SK-N-SH treated with all-trans-retinoic acid at 6 μM for 48 hours (cell line): Measurements from ENCODE around the gene HHAT.
A peak's percentile ranks its signal among the peaks of the same experiment; 100 is the strongest.

Experiments
- ATAC-seq: fragments of 200-7000 bp; cut with Tn5 transposase; 3 replicates; pipeline ENCODE4 v1.9.1; 2020; ENCODE audit warnings: mild to moderate bottlenecking, moderate library complexity
- ARNTL ChIP-seq: fragments of 450-650 bp; formaldehyde crosslinking; IDR thresholded peaks from 2 replicates; pipeline ENCODE4 v1.5.0; 2020; ENCODE audit warnings: low read depth, mild to moderate bottlenecking, moderate library complexity, borderline replicate concordance
- CREB5 ChIP-seq: fragments of 250-450 bp; sonication (Bioruptor Pico); IDR thresholded peaks from 2 replicates; pipeline ENCODE4 v1.5.1; 2020; ENCODE audit warnings: low read depth, mild to moderate bottlenecking, moderate library complexity
- CSDC2 ChIP-seq: fragments of 250-450 bp; sonication (Bioruptor Pico); IDR thresholded peaks from 2 replicates; pipeline ENCODE4 v1.5.0; 2020; ENCODE audit warnings: mild to moderate bottlenecking, moderate library complexity
- CSRNP3 ChIP-seq: fragments of 250-450 bp; sonication (Bioruptor Pico); IDR thresholded peaks from 2 replicates; pipeline ENCODE4 v1.5.1; 2021; ENCODE audit warnings: mild to moderate bottlenecking, moderate library complexity
- ESRRG ChIP-seq: fragments of 250-450 bp; sonication (Bioruptor Pico); IDR thresholded peaks from 2 replicates; pipeline ENCODE4 v1.6.1; 2021; ENCODE audit warnings: mild to moderate bottlenecking
- GLIS3 ChIP-seq: fragments of 250-450 bp; sonication (Bioruptor Pico); IDR thresholded peaks from 2 replicates; pipeline ENCODE4 v1.5.0; 2020; ENCODE audit warnings: mild to moderate bottlenecking, moderate library complexity
- ISL1 ChIP-seq: fragments of 250-450 bp; sonication (Bioruptor Pico); IDR thresholded peaks from 2 replicates; pipeline ENCODE4 v2.1.2; 2022; ENCODE audit warnings: mild to moderate bottlenecking, moderate library complexity
- PATZ1 ChIP-seq: fragments of 250-450 bp; sonication (Bioruptor Pico); IDR thresholded peaks from 2 replicates; pipeline ENCODE4 v1.8.0; 2020; ENCODE audit warnings: mild to moderate bottlenecking, moderate library complexity, borderline replicate concordance
- POU6F1 ChIP-seq: fragments of 250-450 bp; sonication (Bioruptor Pico); IDR thresholded peaks from 2 replicates; pipeline ENCODE4 v1.8.0; 2021; ENCODE audit warnings: low read depth, mild to moderate bottlenecking, moderate library complexity, borderline replicate concordance
- PPARA ChIP-seq: fragments of 250-450 bp; sonication (Bioruptor Pico); IDR thresholded peaks from 2 replicates; pipeline ENCODE4 v1.5.0; 2020; ENCODE audit warnings: mild to moderate bottlenecking, borderline replicate concordance
- RARB ChIP-seq: fragments of 250-450 bp; sonication (Bioruptor Pico); IDR thresholded peaks from 2 replicates; pipeline ENCODE4 v1.8.0; 2021; ENCODE audit warnings: mild to moderate bottlenecking, moderate library complexity
- SNAI2 ChIP-seq: fragments of 250-450 bp; sonication (Bioruptor Pico); IDR thresholded peaks from 2 replicates; pipeline ENCODE4 v1.5.0; 2020; ENCODE audit warnings: mild to moderate bottlenecking, moderate library complexity
- TCF4 ChIP-seq: fragments of 250-450 bp; sonication (Bioruptor Pico); IDR thresholded peaks from 2 replicates; pipeline ENCODE4 v1.8.0; 2021; ENCODE audit warnings: mild to moderate bottlenecking, moderate library complexity, borderline replicate concordance
- TOX ChIP-seq: fragments of 250-450 bp; sonication (Bioruptor Pico); IDR thresholded peaks from 2 replicates; pipeline ENCODE4 v1.8.0; 2021; ENCODE audit warnings: mild to moderate bottlenecking, moderate library complexity, borderline replicate concordance
- TSHZ2 ChIP-seq: fragments of 250-450 bp; sonication (Bioruptor Pico); IDR thresholded peaks from 2 replicates; pipeline ENCODE4 v1.5.0; 2020; ENCODE audit warnings: mild to moderate bottlenecking, moderate library complexity
- ZC3H10 ChIP-seq: fragments of 250-450 bp; sonication (Bioruptor Pico); IDR thresholded peaks from 2 replicates; pipeline ENCODE4 v1.5.1; 2021; ENCODE audit warnings: mild to moderate bottlenecking, moderate library complexity
- ZFP3 ChIP-seq: fragments of 250-450 bp; sonication (Bioruptor Pico); IDR thresholded peaks from 2 replicates; pipeline ENCODE4 v1.5.0; 2020; ENCODE audit warnings: mild to moderate bottlenecking, moderate library complexity
- ZNF70 ChIP-seq: fragments of 450-650 bp; formaldehyde crosslinking; IDR thresholded peaks from 2 replicates; pipeline ENCODE4 v1.5.0; 2020; ENCODE audit warnings: mild to moderate bottlenecking, moderate library complexity
- ZNF8 ChIP-seq: fragments of 450-650 bp; formaldehyde crosslinking; IDR thresholded peaks from 2 replicates; pipeline ENCODE4 v1.5.0; 2020; ENCODE audit warnings: mild to moderate bottlenecking, moderate library complexity

The HHAT gene

GRCh38 chr1:210663730-210664573 is 335.2 kb downstream of the HHAT start:
- ATAC-seq: peak; percentile 69

GRCh38 chr1:210669951-210670350 is 341.2 kb downstream of the HHAT start:
- ATAC-seq: no peak
- TF ChIP-seq ARNTL (CRISPR knock-in tag): no peak
- TF ChIP-seq ESRRG (CRISPR knock-in tag): no peak
- no peak for TF ChIP-seq PPARA
- no peak for TF ChIP-seq POU6F1 (CRISPR knock-in tag)
- no peak for TF ChIP-seq ZFP3
- no peak for TF ChIP-seq ZC3H10
- no peak for TF ChIP-seq TSHZ2

More at GRCh38 chr1:210663730-210664573, 335.2 kb downstream of the HHAT start:
- TF ChIP-seq TOX (CRISPR knock-in tag) (no peak), RARB (no peak), GLIS3 (CRISPR knock-in tag) (peak; percentile 74; the same call in 1 of the 2 replicates), TCF4 (CRISPR knock-in tag) (peak; percentile 98), ZFP3 (peak; percentile 50; the same call in 1 of the 2 replicates), CSRNP3 (CRISPR knock-in tag) (no peak; the same call in 1 of the 2 replicates), PATZ1 (CRISPR knock-in tag) (no peak), CREB5 (peak; percentile 55; the same call in 1 of the 2 replicates), ZNF8 (CRISPR knock-in tag) (peak; percentile 54; the same call in 1 of the 2 replicates), ZNF70 (CRISPR knock-in tag) (0 out of 2 replicates have a peak, but pooled peaks have one; percentile 25), CSDC2 (CRISPR knock-in tag) (no peak), SNAI2 (0 out of 2 replicates have a peak, but pooled peaks have one; percentile 33), TSHZ2 (peak; percentile 98), ISL1 (peak; percentile 87)
